ENCODE results near the gene EGF.

The EGF gene

DNA sequence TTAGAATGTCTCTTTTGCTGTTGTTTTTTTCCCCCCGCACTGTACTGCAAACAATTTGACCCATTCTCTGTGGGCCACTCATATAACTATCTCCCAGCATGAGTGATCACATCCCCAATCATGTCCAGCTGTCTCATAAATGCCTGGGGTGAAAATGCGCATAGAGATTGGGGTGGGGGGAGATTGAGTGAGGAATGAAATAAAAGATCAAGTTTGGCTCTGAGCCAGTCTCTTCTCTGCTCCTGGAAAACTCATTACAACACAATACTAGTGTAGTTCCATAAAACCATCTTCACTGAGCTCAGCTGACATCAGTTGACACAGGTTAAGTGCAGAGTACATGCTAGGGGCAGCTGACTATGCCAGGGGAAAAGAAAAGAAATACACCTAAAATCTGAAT, 96.9 kb downstream of the EGF start:
- Histone ChIP-seq H3K27ac (ENCODE audit: low read length, poor library complexity, severe bottlenecking) (no peak overlapping the region), H3K79me1 (replicated peaks; ENCODE audit: low read length, poor library complexity, severe bottlenecking) (no peaks in the 10 kb centered on the region), H4K8ac (ENCODE audit: low read length) (no peak overlapping the region), H2AFZ (ENCODE audit: low read depth, low read length) (no peak overlapping the region), H3K4ac (ENCODE audit: low read depth in 1 of 2, low read length in 2 of 2) (no peak overlapping the region), H3K14ac (ENCODE audit: low read length in 2 of 2) (no peak overlapping the region), H3K4me1 (ENCODE audit: control insufficient read depth, insufficient read depth, low read depth, low read length) (no peaks in the 10 kb centered on the region), H3K27me3 (ENCODE audit: control insufficient read depth in 1 of 2, insufficient read depth in 1 of 2, low read length in 2 of 2) (no peaks in the 10 kb centered on the region), H2AK5ac (ENCODE audit: low read length, severe bottlenecking) (no peak overlapping the region), H3K4me3 (ENCODE audit: insufficient read depth in 1 of 2, low read depth in 1 of 2, low read length in 2 of 2) (no peak overlapping the region), H3K9me3 (ENCODE audit: control insufficient read depth, low read length) (no peaks in the 10 kb centered on the region), H3K18ac (ENCODE audit: low read depth in 1 of 2, low read length in 2 of 2) (no peak overlapping the region), H2BK120ac (ENCODE audit: low read depth, low read length) (no peak overlapping the region), H2BK5ac (ENCODE audit: low read depth, low read length, poor library complexity, severe bottlenecking) (no peak overlapping the region), H3K9ac (ENCODE audit: low read length) (no peak overlapping the region), H2BK12ac (ENCODE audit: low read length in 2 of 2) (no peak overlapping the region), H4K91ac (ENCODE audit: low read length) (no peak overlapping the region), H2BK15ac (ENCODE audit: low read depth, poor library complexity, severe bottlenecking) (no peak overlapping the region), H3K36me3 (ENCODE audit: control insufficient read depth in 1 of 2, insufficient read depth in 2 of 2, low read depth in 1 of 2, low read length in 2 of 2) (no peaks in the 10 kb centered on the region), H3K23ac (ENCODE audit: low read length in 2 of 2) (no peak overlapping the region), H3K4me2 (ENCODE audit: low read length, poor library complexity, severe bottlenecking) (no peak overlapping the region)
- no peak for DNase-seq
- WGBS = no CpG with 5 or more reads among the region's 2 CpGs

DNA sequence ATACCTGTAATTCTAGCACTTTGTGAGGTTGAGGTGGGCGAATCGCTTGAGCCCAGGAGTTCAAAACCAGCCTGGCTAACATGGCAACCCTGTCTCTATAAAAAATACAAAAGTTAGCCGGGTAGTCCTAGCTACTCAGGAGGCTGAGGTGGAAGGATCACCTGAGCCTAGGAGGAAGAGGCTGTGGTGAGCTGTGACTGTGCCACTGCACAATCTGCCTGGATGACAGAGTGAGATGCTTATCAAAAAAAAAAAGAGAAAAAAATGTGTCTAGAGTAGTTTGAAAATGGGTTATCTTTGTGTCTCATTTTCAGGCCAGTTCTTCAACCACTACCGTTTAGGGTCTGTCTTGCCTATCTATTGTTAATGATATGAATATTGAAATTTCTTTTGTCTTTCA, 98.1 kb downstream of the EGF start:
- Histone ChIP-seq H3K79me1 (replicated peaks; ENCODE audit: low read length, poor library complexity, severe bottlenecking) (no peaks in the 10 kb centered on the region), H3K23ac (ENCODE audit: low read length in 2 of 2) (no peak overlapping the region), H2AFZ (ENCODE audit: low read depth, low read length) (no peak overlapping the region), H2BK12ac (ENCODE audit: low read length in 2 of 2) (no peak overlapping the region), H4K91ac (ENCODE audit: low read length) (no peak overlapping the region), H2BK120ac (ENCODE audit: low read depth, low read length) (no peak overlapping the region), H2BK5ac (ENCODE audit: low read depth, low read length, poor library complexity, severe bottlenecking) (no peak overlapping the region), H3K4me1 (ENCODE audit: control insufficient read depth, insufficient read depth, low read depth, low read length) (no peaks in the 10 kb centered on the region), H3K27ac (ENCODE audit: low read length, poor library complexity, severe bottlenecking) (no peak overlapping the region), H3K18ac (ENCODE audit: low read depth in 1 of 2, low read length in 2 of 2) (no peak overlapping the region), H3K9ac (ENCODE audit: low read length) (no peak overlapping the region), H3K36me3 (ENCODE audit: control insufficient read depth in 1 of 2, insufficient read depth in 2 of 2, low read depth in 1 of 2, low read length in 2 of 2) (no peaks in the 10 kb centered on the region), H2BK15ac (ENCODE audit: low read depth, poor library complexity, severe bottlenecking) (no peak overlapping the region), H3K27me3 (ENCODE audit: control insufficient read depth in 1 of 2, insufficient read depth in 1 of 2, low read length in 2 of 2) (no peaks in the 10 kb centered on the region), H4K8ac (ENCODE audit: low read length) (no peak overlapping the region), H2AK5ac (ENCODE audit: low read length, severe bottlenecking) (no peak overlapping the region), H3K9me3 (ENCODE audit: control insufficient read depth, low read length) (no peaks in the 10 kb centered on the region), H3K4me2 (ENCODE audit: low read length, poor library complexity, severe bottlenecking) (no peak overlapping the region), H3K14ac (ENCODE audit: low read length in 2 of 2) (no peak overlapping the region), H3K4me3 (ENCODE audit: insufficient read depth in 1 of 2, low read depth in 1 of 2, low read length in 2 of 2) (no peak overlapping the region), H3K4ac (ENCODE audit: low read depth in 1 of 2, low read length in 2 of 2) (no peak overlapping the region)
- WGBS = 98% methylated on average over 3 of the region's 4 CpGs
- no peak for DNase-seq

DNA sequence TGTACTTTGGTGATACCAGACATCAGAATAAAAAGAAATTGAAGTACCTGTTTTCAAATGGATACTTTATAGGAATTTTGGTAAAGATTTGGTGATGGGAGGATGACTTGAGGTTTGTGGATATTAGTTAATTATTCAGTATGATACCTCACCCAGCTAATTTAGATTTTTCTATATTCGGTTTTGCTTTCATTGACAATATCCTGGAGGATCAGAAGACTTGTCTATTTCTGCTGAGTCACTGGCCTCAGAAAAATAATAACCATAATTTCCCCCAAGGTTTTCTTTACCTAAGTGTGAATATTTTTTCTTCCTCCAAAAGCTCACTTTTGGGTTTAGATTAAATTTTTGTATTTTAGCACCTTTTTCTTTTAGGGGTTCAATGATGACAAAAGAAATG, 100.2 kb downstream of the EGF start:
- Histone ChIP-seq H4K91ac (ENCODE audit: low read length) (no peak overlapping the region), H2BK5ac (ENCODE audit: low read depth, low read length, poor library complexity, severe bottlenecking) (no peak overlapping the region), H2BK15ac (ENCODE audit: low read depth, poor library complexity, severe bottlenecking) (no peak overlapping the region), H2AK5ac (ENCODE audit: low read length, severe bottlenecking) (no peak overlapping the region), H3K18ac (ENCODE audit: low read depth in 1 of 2, low read length in 2 of 2) (no peak overlapping the region), H3K9me3 (ENCODE audit: control insufficient read depth, low read length) (no peaks in the 10 kb centered on the region), H3K4me1 (ENCODE audit: control insufficient read depth, insufficient read depth, low read depth, low read length) (no peaks in the 10 kb centered on the region), H3K27me3 (ENCODE audit: control insufficient read depth in 1 of 2, insufficient read depth in 1 of 2, low read length in 2 of 2) (no peaks in the 10 kb centered on the region), H3K23ac (ENCODE audit: low read length in 2 of 2) (no peak overlapping the region), H3K4ac (ENCODE audit: low read depth in 1 of 2, low read length in 2 of 2) (no peak overlapping the region), H4K8ac (ENCODE audit: low read length) (no peak overlapping the region), H2BK12ac (ENCODE audit: low read length in 2 of 2) (no peak overlapping the region), H3K4me2 (ENCODE audit: low read length, poor library complexity, severe bottlenecking) (no peak overlapping the region), H3K9ac (ENCODE audit: low read length) (no peak overlapping the region), H3K79me1 (replicated peaks; ENCODE audit: low read length, poor library complexity, severe bottlenecking) (no peaks in the 10 kb centered on the region), H3K36me3 (ENCODE audit: control insufficient read depth in 1 of 2, insufficient read depth in 2 of 2, low read depth in 1 of 2, low read length in 2 of 2) (no peaks in the 10 kb centered on the region), H3K27ac (ENCODE audit: low read length, poor library complexity, severe bottlenecking) (no peak overlapping the region), H3K4me3 (ENCODE audit: insufficient read depth in 1 of 2, low read depth in 1 of 2, low read length in 2 of 2) (no peak overlapping the region), H2AFZ (ENCODE audit: low read depth, low read length) (no peak overlapping the region), H2BK120ac (ENCODE audit: low read depth, low read length) (no peak overlapping the region), H3K14ac (ENCODE audit: low read length in 2 of 2) (no peak overlapping the region)
- no peak for DNase-seq
- 100% methylated on average over 1 of the region's 1 CpG for WGBS

DNA sequence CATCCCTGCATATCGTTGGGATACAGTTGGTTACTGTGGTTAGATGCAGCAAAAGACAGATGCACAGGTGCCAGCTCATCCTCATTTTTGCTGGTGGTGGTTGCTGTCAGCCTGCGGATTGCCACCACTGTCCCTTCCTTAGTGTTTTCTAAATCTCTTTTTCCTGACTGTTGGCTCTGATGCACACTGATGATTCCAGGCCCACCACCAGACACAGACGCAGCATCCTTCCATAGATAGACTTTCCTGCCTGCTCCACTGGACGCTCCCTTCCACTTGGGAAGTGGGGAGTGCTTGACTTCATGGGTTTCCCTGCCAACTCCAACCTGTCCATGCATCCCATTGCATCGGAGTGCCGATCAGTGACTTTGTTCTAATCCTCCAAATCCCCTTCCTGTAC, 101.5 kb downstream of the EGF start:
- H3K27me3 ChIP-seq (ENCODE audit: control insufficient read depth in 1 of 2, insufficient read depth in 1 of 2, low read length in 2 of 2) = no peaks in the 10 kb centered on the region
- H2AFZ ChIP-seq (ENCODE audit: low read depth, low read length) = no peak overlapping the region
- H3K79me1 ChIP-seq (replicated peaks; ENCODE audit: low read length, poor library complexity, severe bottlenecking) = no peaks in the 10 kb centered on the region
- no peak overlapping the region for H3K4me2 ChIP-seq (ENCODE audit: low read length, poor library complexity, severe bottlenecking)
- H4K8ac ChIP-seq (ENCODE audit: low read length) = no peak overlapping the region
- H2BK120ac ChIP-seq (ENCODE audit: low read depth, low read length) = no peak overlapping the region
- H2BK5ac ChIP-seq (ENCODE audit: low read depth, low read length, poor library complexity, severe bottlenecking) = no peak overlapping the region
- no peak overlapping the region for H2BK12ac ChIP-seq (ENCODE audit: low read length in 2 of 2)
- H4K91ac ChIP-seq (ENCODE audit: low read length) = no peak overlapping the region
- no peak overlapping the region for H3K23ac ChIP-seq (ENCODE audit: low read length in 2 of 2)
- WGBS = 95% methylated on average over 6 of the region's 6 CpGs
- H3K27ac ChIP-seq (ENCODE audit: low read length, poor library complexity, severe bottlenecking) = no peak overlapping the region
- no peaks in the 10 kb centered on the region for H3K9me3 ChIP-seq (ENCODE audit: control insufficient read depth, low read length)
- no peak for DNase-seq
- H3K14ac ChIP-seq (ENCODE audit: low read length in 2 of 2) = no peak overlapping the region
- no peak overlapping the region for H3K4me3 ChIP-seq (ENCODE audit: insufficient read depth in 1 of 2, low read depth in 1 of 2, low read length in 2 of 2)
- H3K4ac ChIP-seq (ENCODE audit: low read depth in 1 of 2, low read length in 2 of 2) = no peak overlapping the region
- H2AK5ac ChIP-seq (ENCODE audit: low read length, severe bottlenecking) = no peak overlapping the region
- no peak overlapping the region for H3K18ac ChIP-seq (ENCODE audit: low read depth in 1 of 2, low read length in 2 of 2)
- no peaks in the 10 kb centered on the region for H3K36me3 ChIP-seq (ENCODE audit: control insufficient read depth in 1 of 2, insufficient read depth in 2 of 2, low read depth in 1 of 2, low read length in 2 of 2)
- H3K4me1 ChIP-seq (ENCODE audit: control insufficient read depth, insufficient read depth, low read depth, low read length) = no peaks in the 10 kb centered on the region
- H2BK15ac ChIP-seq (ENCODE audit: low read depth, poor library complexity, severe bottlenecking) = no peak overlapping the region
- no peak overlapping the region for H3K9ac ChIP-seq (ENCODE audit: low read length)

Data from mesenchymal stem cell (in vitro differentiated cells and primary cell).